Activated CD8-positive, alpha-beta memory T cell treated with anti-CD3 and anti-CD28 coated beads, Interleukin-2, amount 10 ng/mL, durations not matched to agents 7 days and 5 days (primary cell): ENCODE measurements around the gene ZNF616. TPM values are rescaled to one million over a fixed set of nuclear protein-coding genes. Genes with fewer than 3 reads are reported as not detected.
"Not testable (repeated sequence)": the region's sequence is repeated elsewhere in the genome, so short reads cannot be mapped to it uniquely, and the experiment has no call there.

ENCODE experiments used
- ATAC-seq: fragments of 150-1000 bp; cut with Tn5 transposase; one replicate; pipeline ENCODE4 v1.10.0; 2021; ENCODE audit warnings: moderate library complexity
- CTCF ChIA-PET: fragments of 350-600 bp; sonication (Branson Sonifier 250); formaldehyde crosslinking; loops from one replicate; lab custom pipeline; 2021; ENCODE audit warnings: antibody characterized with exemption; lab: Charles Lee
- DNase-seq: peaks from one replicate; pipeline ENCODE4 v3.0.0-alpha.2; 2020
- H3K27ac Mint-ChIP-seq: one replicate; pipeline ENCODE4 v1.8.0; 2021; ENCODE audit warnings: mild to moderate bottlenecking, mixed read lengths
- H3K27me3 Mint-ChIP-seq: one replicate; pipeline ENCODE4 v1.8.0; 2021; ENCODE audit warnings: mixed read lengths
- H3K36me3 Mint-ChIP-seq: one replicate; pipeline ENCODE4 v1.8.0; 2021; ENCODE audit warnings: mild to moderate bottlenecking, mixed read lengths
- H3K4me1 Mint-ChIP-seq: one replicate; pipeline ENCODE4 v1.8.0; 2021; ENCODE audit warnings: mixed read lengths
- H3K4me3 Mint-ChIP-seq: one replicate; pipeline ENCODE4 v1.8.0; 2021; ENCODE audit warnings: mild to moderate bottlenecking, moderate library complexity, mixed read lengths
- H3K9me3 Mint-ChIP-seq: one replicate; pipeline ENCODE4 v1.8.0; 2022; ENCODE audit warnings: low read depth, mixed read lengths
- total RNA-seq, 2 experiments: library from RNA; stranded (reverse); gene quantifications; one replicate each; pipeline ENCODE4 v1.2.3, GENCODE V29; 2021

The ZNF616 gene
- total RNA-seq, 2 experiments from 2014 or later: 6.8 to 7.8 TPM

DNA sequence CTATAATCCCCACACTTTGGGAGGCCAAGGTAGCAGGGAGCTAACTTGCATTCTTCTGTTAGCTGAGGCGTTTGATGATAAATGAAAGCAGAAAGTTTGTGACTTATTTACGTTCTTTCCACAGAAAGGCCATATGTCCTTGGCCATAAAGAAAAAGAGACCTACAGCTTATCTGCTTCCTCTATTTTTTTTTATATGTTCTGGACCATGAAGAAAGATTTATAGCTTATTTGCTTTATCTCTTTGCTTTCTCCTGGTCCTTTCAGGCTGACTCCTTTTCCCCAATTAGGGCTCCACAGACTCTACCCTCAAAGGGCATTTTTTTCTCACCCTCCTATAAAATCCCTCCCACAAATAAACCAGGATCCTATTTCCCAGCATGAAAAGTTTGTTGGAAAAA, 1.5 kb upstream of the ZNF616 start:
- Mint-ChIP-seq H3K4me3 (no peak overlapping the region), H3K4me1 (peaks cover 18% of the 10 kb centered on the region), H3K27me3 (no peaks in the 10 kb centered on the region), H3K27ac (no peak overlapping the region), H3K9me3 (peaks cover 29% of the 10 kb centered on the region), H3K36me3 (peaks cover 24% of the 10 kb centered on the region)
- CTCF ChIA-PET: interaction anchor here (0.9 to 3.5 kb wide), 2 partner anchors 96 to 107 kb away, joined by 3 to 28 read pairs; no protein-coding TSS in a partner anchor
- ATAC-seq (no peak), DNase-seq (no peak)

DNA sequence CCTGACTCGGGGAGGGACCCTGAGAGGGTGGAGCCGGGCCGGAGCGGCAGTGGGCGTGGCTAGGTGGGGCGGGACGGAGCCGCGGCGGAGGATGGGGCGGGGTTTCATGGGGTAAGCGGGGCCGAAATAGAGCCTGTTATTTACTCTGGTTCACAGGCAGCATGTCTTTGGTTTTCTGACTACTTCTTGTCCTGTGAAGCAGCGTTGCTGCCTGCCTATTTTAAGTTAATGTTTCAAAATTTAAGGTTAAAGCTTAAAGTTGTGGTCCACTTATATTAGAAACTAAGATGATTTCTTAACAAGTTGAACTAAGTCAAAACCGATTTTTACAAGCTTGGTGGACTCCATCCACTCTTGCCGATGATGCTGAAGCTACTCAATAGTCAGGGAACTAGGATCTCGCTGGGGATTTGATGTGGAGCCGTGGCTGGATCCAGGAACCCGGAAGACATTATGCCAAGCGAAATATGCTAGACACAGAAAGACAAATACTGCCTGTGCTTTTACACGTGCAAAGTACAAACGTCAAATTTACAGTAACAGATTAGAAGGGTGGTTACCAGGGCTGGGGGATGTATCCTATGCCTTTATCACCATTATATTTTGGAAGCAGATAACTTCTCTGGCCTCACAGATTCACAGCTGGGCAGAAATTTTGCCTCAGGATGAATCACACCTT, 433 bp upstream of the ZNF616 start:
- CTCF ChIA-PET: interaction anchor here (0.9 to 3.5 kb wide), 4 partner anchors 22 to 108 kb away, joined by 3 to 28 read pairs (median 4); partner anchors contain the start of gene ZNF836
- no peaks in the 10 kb centered on the region for H3K27me3 Mint-ChIP-seq
- peak overlapping the region; percentile 96 for H3K27ac Mint-ChIP-seq
- H3K4me1 Mint-ChIP-seq: peaks cover 18% of the 10 kb centered on the region
- ATAC-seq (peak; percentile 98), DNase-seq (no peak)
- peak overlapping the region; percentile 98 for H3K4me3 Mint-ChIP-seq
- peaks cover 30% of the 10 kb centered on the region for H3K9me3 Mint-ChIP-seq
- peaks cover 29% of the 10 kb centered on the region for H3K36me3 Mint-ChIP-seq

DNA sequence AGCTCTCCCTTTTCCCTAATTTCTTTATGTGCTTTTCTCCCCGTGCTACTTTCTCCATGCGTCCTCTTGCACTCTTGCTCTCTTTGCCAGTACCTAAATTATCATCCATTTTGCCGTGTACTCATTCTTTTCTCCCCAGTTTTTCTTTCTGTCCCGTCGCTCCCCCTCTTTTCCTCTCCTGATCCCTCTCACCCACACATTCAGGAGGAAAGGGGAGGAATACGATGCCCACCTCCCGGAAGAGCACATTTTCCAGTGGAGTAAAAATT, 821 bp downstream of the ZNF616 start:
- Mint-ChIP-seq H3K27me3 (no peaks in the 10 kb centered on the region), H3K9me3 (peaks cover 33% of the 10 kb centered on the region), H3K4me1 (peaks cover 18% of the 10 kb centered on the region), H3K36me3 (peaks cover 39% of the 10 kb centered on the region), H3K4me3 (peak overlapping the region; percentile 98), H3K27ac (peak overlapping the region; percentile 96)
- ATAC-seq (no peak), DNase-seq (no peak)
- CTCF ChIA-PET: interaction anchor here (0.9 to 3.5 kb wide), 2 partner anchors 98 to 147 kb away, joined by 3 to 28 read pairs; no protein-coding TSS in a partner anchor

DNA sequence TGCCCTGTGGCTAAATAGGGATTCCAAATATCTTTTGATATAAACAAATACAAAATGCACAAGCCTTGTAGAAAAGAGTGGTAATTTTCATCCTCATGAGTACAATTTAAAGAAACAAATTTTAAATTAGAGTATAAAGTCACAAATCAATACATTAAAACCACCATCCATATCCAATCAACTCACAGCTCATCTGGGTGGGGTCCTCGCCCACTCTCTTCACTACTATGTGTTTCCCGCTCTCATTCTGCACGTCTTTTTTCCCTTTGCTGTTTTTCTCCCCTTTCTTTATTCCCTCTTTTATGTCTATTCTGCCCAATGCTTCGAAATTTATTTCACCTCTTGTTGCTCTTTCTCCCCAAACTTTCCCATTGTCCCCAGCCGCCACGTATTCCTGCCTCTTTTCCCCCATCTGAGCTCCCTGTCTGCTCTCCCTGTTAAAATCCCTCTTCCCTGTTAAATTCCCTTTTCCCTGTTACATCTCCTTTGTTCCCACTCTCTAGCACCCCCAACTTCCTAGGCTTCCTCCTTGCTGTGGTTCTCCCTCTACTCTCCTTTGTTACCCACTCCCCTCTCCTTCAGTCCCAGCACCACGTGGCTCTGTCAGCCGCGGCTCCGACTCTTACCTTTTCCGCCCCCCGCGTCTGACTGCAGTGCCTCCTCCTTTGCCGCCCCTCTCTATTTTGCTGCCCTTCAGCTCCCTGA, 1.3 kb downstream of the ZNF616 start:
- ATAC-seq (no peak), DNase-seq (peak; percentile 41)
- Mint-ChIP-seq H3K4me1 (peaks cover 18% of the 10 kb centered on the region), H3K27ac (peak overlapping the region; percentile 96), H3K9me3 (peaks cover 33% of the 10 kb centered on the region), H3K4me3 (peak overlapping the region; percentile 98), H3K27me3 (no peaks in the 10 kb centered on the region), H3K36me3 (peaks cover 42% of the 10 kb centered on the region)
- CTCF ChIA-PET: interaction anchor here (0.9 to 3.5 kb wide), 2 partner anchors 98 to 148 kb away, joined by 3 to 28 read pairs; no protein-coding TSS in a partner anchor

DNA sequence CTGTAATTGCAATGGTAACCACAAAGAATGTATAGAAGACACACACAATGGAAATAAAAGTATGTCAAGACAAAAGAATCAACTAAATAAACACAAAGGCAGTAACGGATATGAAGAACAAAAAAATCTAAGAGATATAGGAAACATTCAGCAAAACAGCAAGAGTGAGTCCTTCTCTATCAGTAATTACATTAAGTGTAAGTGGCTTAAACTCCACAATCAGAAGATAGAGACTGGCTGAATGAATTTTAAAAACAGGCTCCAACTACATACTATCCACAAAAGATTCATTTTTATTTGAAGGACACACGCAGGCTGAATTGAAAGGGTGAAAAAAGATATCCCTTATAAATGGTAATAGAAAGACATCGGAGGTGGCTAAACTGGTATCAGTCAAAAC, 19.5 kb downstream of the ZNF616 start:
- H3K4me3 Mint-ChIP-seq: no peak overlapping the region
- no peaks in the 10 kb centered on the region for H3K4me1 Mint-ChIP-seq
- peaks cover 60% of the 10 kb centered on the region for H3K9me3 Mint-ChIP-seq

DNA sequence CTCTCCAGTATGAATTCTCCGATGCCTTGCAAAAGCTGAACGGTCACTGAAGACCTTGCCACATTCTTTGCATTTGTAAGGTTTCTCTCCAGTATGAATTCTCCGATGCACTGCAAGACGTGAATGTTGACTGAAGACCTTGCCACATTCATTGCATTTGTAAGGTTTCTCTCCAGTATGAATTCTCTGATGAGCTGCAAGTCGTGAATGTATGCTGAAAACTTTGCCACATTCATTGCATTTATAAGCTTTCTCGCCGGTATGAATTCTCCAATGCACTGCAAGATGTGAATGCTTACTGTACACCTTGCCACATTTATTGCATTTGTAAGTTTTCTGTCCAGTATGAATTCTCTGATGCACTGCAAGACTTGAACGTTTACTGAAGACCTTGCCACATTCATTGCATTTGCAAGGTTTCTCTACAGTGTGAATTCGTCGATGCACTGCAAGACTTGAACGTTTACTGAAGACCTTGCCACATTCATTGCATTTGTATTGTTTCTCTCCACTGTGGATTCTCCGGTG, 24.1 kb downstream of the ZNF616 start:
- CTCF ChIA-PET: no interaction called here
- DNase-seq (no peak), ATAC-seq (no peak)
- Mint-ChIP-seq H3K27ac (no peak overlapping the region), H3K4me1 (no peaks in the 10 kb centered on the region), H3K9me3 (peaks cover 73% of the 10 kb centered on the region), H3K27me3 (no peaks in the 10 kb centered on the region), H3K36me3 (peaks cover 61% of the 10 kb centered on the region), H3K4me3 (no peak overlapping the region)

More for the DNA sequence above, 19.5 kb downstream of the ZNF616 start:
- CTCF ChIA-PET: no interaction called here
- Mint-ChIP-seq H3K27ac (no peak overlapping the region), H3K27me3 (no peaks in the 10 kb centered on the region), H3K36me3 (peaks cover 89% of the 10 kb centered on the region)
- ATAC-seq (no peak), DNase-seq (no peak)

DNA sequence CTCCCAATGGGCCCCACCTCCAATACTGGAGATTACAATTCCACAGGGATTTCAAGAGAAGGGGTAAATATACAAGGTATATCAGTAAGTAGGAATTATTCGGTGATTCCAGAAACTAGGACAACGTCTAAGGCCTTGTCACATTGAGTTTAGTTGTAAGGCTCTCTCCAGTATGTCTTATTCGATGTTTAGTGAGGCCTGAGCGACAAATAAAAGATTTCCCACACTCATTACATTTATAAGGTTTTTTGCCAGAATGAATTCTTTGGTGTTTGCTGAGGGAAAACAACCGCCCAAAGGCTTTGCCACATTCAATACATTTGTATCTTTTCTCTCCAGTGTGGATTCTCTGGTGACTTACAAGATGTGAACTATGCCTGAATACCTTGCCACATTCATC, 25.0 kb downstream of the ZNF616 start:
- H3K9me3 Mint-ChIP-seq: peaks cover 70% of the 10 kb centered on the region

DNA sequence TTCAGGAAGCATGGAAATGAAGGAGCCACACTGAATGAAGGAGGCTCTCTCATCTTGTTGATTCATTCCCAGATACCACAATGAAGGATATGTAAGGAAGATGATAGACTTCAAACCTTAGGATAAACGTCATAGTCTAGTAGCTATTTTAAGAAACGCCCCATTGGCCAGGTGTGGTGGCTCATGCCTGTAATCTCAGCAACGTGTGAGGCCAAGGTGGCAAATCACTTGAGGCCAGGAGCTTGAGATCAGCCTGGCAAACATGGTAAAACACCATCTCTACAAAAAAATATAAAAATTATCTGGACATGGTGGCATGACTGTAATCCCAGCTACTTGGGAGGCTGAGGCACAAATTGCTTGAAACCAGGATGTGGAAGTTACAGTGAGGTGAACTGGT, 27.1 kb downstream of the ZNF616 start:
- CTCF ChIA-PET: no interaction called here
- H3K27me3 Mint-ChIP-seq: no peaks in the 10 kb centered on the region
- H3K27ac Mint-ChIP-seq: no peak overlapping the region
- peaks cover 35% of the 10 kb centered on the region for H3K36me3 Mint-ChIP-seq
- ATAC-seq (no peak), DNase-seq (no peak)
- no peaks in the 10 kb centered on the region for H3K4me1 Mint-ChIP-seq
- H3K9me3 Mint-ChIP-seq: peaks cover 63% of the 10 kb centered on the region
- H3K4me3 Mint-ChIP-seq: no peak overlapping the region

More for the DNA sequence above, 25.0 kb downstream of the ZNF616 start:
- H3K4me3 Mint-ChIP-seq: no peak overlapping the region
- ATAC-seq (no peak), DNase-seq (no peak)
- H3K36me3 Mint-ChIP-seq: peaks cover 54% of the 10 kb centered on the region
- no peaks in the 10 kb centered on the region for H3K4me1 Mint-ChIP-seq
- H3K27me3 Mint-ChIP-seq: no peaks in the 10 kb centered on the region
- H3K27ac Mint-ChIP-seq: no peak overlapping the region
- CTCF ChIA-PET: no interaction called here

DNA sequence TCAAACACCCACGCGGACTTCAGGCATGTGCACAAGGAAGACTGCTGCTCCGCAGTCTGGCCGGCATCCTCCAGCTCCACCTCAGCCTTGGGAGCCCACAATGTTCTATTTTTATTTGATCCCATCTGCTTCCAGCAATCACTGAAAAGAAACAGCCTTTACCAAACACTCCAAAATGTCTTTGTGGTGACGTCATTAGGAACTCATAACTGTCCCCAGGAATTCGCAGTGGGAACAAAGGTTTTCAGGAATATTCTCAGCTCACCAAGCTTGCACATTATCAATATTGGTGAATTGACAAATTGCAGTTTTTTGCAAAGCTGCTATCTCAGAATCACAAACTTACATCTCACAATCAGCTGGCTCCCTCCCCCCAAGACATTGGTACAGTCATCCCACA, 29.0 kb downstream of the ZNF616 start:
- H3K36me3 Mint-ChIP-seq: peaks cover 30% of the 10 kb centered on the region
- no peaks in the 10 kb centered on the region for H3K4me1 Mint-ChIP-seq
- H3K27me3 Mint-ChIP-seq: no peaks in the 10 kb centered on the region
- H3K27ac Mint-ChIP-seq: no peak overlapping the region
- peaks cover 60% of the 10 kb centered on the region for H3K9me3 Mint-ChIP-seq
- DNase-seq (no peak), ATAC-seq (no peak)
- no peak overlapping the region for H3K4me3 Mint-ChIP-seq
- CTCF ChIA-PET: no interaction called here

DNA sequence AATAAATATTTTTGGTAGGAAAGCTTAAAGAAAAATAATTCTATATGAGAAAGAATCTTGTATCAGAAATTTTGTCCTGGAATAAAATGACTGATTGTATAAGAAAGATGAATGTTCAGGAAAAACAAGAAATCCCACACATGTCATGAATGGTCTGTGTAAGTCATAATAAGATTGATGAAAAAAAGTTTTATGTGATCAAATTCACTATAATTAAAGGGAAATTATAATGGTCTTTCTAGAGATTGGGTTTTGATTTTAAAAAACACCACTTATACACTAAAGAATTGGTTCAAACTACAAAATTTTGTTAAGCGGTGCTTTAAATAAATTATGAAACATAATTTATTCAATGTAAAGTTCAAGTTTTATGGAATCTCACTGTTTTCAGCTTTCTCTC, 37.0 kb downstream of the ZNF616 start:
- no peaks in the 10 kb centered on the region for H3K4me1 Mint-ChIP-seq
- peaks cover 18% of the 10 kb centered on the region for H3K36me3 Mint-ChIP-seq
- CTCF ChIA-PET: no interaction called here

DNA sequence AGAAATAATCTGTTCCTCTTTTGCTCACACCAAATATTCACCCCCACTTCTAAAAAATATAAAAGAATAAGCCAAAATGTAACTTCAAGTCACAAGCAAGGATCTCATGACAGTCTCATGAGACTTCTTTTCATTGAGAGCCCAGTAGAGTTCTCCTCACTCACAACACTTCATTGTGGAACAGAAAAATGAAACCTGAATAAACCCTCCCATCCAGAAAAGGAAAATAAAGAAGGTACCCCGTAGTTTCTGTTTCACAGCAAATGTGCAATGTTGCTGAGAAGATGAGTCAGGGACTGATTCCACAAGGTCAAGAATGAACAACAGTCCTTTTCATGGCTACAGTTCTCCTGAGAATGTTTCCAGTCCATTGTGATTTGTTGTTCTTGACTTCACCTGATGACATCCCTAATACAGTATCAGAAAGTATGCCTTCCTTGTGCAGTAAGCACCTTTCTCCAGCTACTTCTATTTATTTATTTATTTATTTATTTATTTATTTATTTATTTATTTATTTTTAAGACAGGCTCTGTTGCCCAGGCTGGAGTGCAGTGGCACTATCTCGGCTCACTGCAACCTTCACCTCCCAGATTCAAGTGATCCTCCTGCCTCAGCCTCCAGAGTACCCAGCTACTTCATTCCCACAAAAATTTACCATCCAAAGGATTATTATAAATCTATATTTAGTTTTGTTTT, 37.7 kb downstream of the ZNF616 start:
- no peak for DNase-seq
- no peak for ATAC-seq
- Mint-ChIP-seq H3K36me3 (peaks cover 15% of the 10 kb centered on the region), H3K4me1 (no peaks in the 10 kb centered on the region), H3K9me3 (peaks cover 17% of the 10 kb centered on the region), H3K27ac (no peak overlapping the region), H3K4me3 (no peak overlapping the region), H3K27me3 (no peaks in the 10 kb centered on the region)
- CTCF ChIA-PET: no interaction called here

More for the DNA sequence above, 37.0 kb downstream of the ZNF616 start:
- Mint-ChIP-seq H3K9me3 (peaks cover 24% of the 10 kb centered on the region), H3K27me3 (no peaks in the 10 kb centered on the region), H3K4me3 (no peak overlapping the region), H3K27ac (no peak overlapping the region)
- ATAC-seq (no peak), DNase-seq (no peak)

DNA sequence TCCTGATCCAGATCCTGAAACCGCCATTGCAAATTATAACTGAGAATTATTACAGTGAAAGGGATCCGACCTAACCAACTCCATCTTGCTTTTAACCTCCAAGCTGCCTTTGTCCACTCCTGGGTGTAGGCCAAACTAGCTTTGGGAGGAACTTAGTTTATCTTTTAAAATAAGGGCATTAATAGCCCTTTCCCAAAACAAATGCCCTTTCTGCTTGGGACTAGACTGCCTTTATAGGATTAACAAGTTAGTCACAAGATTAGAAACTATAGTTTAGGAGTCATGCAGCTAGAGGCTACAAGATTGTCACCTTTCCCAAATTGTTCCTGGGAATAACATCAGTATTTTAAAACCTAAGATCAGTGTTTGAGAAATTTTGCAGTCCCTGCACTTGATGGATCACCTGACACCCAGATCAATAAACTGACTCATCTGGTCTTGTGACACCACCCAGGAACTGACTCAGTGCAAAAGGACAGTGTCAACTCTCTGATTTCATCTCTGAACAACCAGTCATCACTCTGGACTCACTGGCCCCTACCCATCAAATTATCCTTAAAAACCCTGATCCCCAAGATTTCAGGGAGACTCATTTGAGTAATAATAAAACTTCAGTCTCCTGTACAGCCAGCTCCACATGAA, 40.1 kb downstream of the ZNF616 start:
- H3K27ac Mint-ChIP-seq: no peak overlapping the region
- no peaks in the 10 kb centered on the region for H3K27me3 Mint-ChIP-seq
- ATAC-seq: no peak
- H3K4me1 Mint-ChIP-seq: peaks cover 14% of the 10 kb centered on the region
- H3K36me3 Mint-ChIP-seq: peaks cover 25% of the 10 kb centered on the region
- peaks cover 20% of the 10 kb centered on the region for H3K9me3 Mint-ChIP-seq
- DNase-seq: no peak
- CTCF ChIA-PET: no interaction called here
- no peak overlapping the region for H3K4me3 Mint-ChIP-seq

DNA sequence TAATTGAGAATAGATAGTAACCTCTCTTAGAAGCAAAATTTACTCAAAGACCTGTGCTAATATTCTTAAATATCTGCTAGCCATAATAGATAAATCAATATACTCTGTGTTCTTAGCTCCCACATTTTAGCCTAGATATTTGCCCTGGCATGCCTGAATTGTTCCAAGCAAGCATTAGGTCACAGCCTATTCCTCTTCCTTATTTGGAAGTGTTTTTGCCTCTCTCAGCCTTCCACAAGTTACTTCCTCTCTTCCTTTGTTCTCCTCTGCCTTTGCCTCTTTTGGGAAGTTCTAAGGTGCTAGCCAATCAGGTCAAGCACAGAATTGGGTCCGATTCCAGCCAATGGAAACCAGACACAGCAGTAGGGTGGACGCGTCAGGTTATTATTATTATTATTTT, 43.3 kb downstream of the ZNF616 start:
- Mint-ChIP-seq H3K4me1 (peaks cover 30% of the 10 kb centered on the region), H3K36me3 (peaks cover 56% of the 10 kb centered on the region), H3K4me3 (peak overlapping the region; percentile 92), H3K9me3 (peaks cover 26% of the 10 kb centered on the region)
- DNase-seq, ATAC-seq, H3K27ac Mint-ChIP-seq, H3K27me3 Mint-ChIP-seq, CTCF ChIA-PET: not testable (repeated sequence)
